Left lung (tissue), 10 donors: ENCODE measurements around the gene CSNK2A1. TPM values are rescaled to one million over a fixed set of nuclear protein-coding genes. Genes with fewer than 3 reads are reported as not detected.
"Not testable (repeated sequence)": the region's sequence is repeated elsewhere in the genome, so short reads cannot be mapped to it uniquely, and the experiment has no call there.

Source experiments
- ATAC-seq: fragments of 200-7000 bp; cut with Tn5 transposase; one replicate; pipeline ENCODE4 v1.9.1; 2020; ENCODE audit warnings: moderate library complexity
- DNase-seq, 4 donors: peaks; one replicate each; pipeline ENCODE4 v3.0.0-alpha.2; 2013 to 2020
- H3K27ac ChIP-seq, 2 donors: fragments of 200-600 bp; sonication (generic) in 1 of 2; one replicate each; pipeline versions ENCODE4 v1.5.0 to v1.8.0; 2020 to 2021
- H3K27me3 ChIP-seq, 2 donors: fragments of 200-600 bp; sonication (generic) in 1 of 2; one replicate each; pipeline versions ENCODE4 v1.5.0 to v1.8.0; 2020 to 2021
- H3K36me3 ChIP-seq, 2 donors: fragments of 200-600 bp; sonication (generic) in 1 of 2; one replicate each; pipeline versions ENCODE4 v1.5.0 to v1.8.0; 2020 to 2021
- H3K4me1 ChIP-seq, 2 donors: fragments of 200-600 bp; one replicate each; pipeline ENCODE4 v1.8.0; 2021
- H3K4me3 ChIP-seq, 2 donors: fragments of 200-600 bp; sonication (generic) in 1 of 2; one replicate each; pipeline versions ENCODE4 v1.5.0 to v1.8.0; 2020 to 2021; ENCODE audit warnings: mild to moderate bottlenecking in 1 of 2
- H3K9me3 ChIP-seq, 2 donors: fragments of 200-600 bp; sonication (generic) in 1 of 2; one replicate each; pipeline versions ENCODE4 v1.5.0 to v1.8.0; 2020 to 2021
- CTCF ChIP-seq, 2 donors: fragments of 200-600 bp; sonication (generic) in 1 of 2; IDR thresholded peaks; one replicate each; pipeline versions ENCODE4 v1.5.0 to v1.8.0; 2021; ENCODE audit warnings: antibody characterized with exemption in 2 of 2
- intact Hi-C, 2 donors: fragments of 100-400 bp; cut with DNase I; formaldehyde crosslinking; loops; one replicate each; pipeline versions ENCODE4 v1.11.2 to v1.14.2; 2022
- polyA plus RNA-seq, 6 donors: library from polyadenylated mRNA; unstranded; fragments of 120-200 nt; gene quantifications; one replicate each; pipeline ENCODE4 v1.2.1, GENCODE V29; 2013; ENCODE audit not compliant: insufficient read length in 6 of 6
- total RNA-seq, 2 donors: library from RNA; stranded (reverse); fragmentation: NEBNext Ultra II Directional; extraction: Animal tissue kit (Norgen Biotek cat#: 25700); gene quantifications; one replicate each; pipeline ENCODE4 v1.2.1, GENCODE V29; 2021
- donor health status: DM: no; HTN: yes; CAD: no.
- donor health status: DM: no; HTN: no; CAD: no.

Gene CSNK2A1
- total and polyA plus RNA-seq, 8 donors = 78.5 to 157 (median 133) TPM

- no peak for TF ChIP-seq CTCF (IDR thresholded peaks at IDR 0.05)
- H3K4me3 ChIP-seq = no peak overlapping the region
- no peak overlapping the region for H3K27ac ChIP-seq
- intact Hi-C loops = no loop called here
- ATAC-seq (no peak), DNase-seq (no peak)
- H3K4me1 ChIP-seq = peaks cover 8 to 31% of the 10 kb centered on the region in 2 donors
- H3K9me3 ChIP-seq = no peaks in the 10 kb centered on the region
- no peaks in the 10 kb centered on the region for H3K27me3 ChIP-seq
- no peaks in the 10 kb centered on the region for H3K36me3 ChIP-seq
Observed at GRCh38 chr20:454951-455350, 88.6 kb downstream of the CSNK2A1 start.

- DNase-seq, H3K27me3 ChIP-seq, H3K36me3 ChIP-seq, H3K4me1 ChIP-seq, H3K27ac ChIP-seq, ATAC-seq, H3K9me3 ChIP-seq, H3K4me3 ChIP-seq, intact Hi-C loops: not testable (repeated sequence)
Observed at GRCh38 chr20:452021-452420, 91.6 kb downstream of the CSNK2A1 start.

DNA sequence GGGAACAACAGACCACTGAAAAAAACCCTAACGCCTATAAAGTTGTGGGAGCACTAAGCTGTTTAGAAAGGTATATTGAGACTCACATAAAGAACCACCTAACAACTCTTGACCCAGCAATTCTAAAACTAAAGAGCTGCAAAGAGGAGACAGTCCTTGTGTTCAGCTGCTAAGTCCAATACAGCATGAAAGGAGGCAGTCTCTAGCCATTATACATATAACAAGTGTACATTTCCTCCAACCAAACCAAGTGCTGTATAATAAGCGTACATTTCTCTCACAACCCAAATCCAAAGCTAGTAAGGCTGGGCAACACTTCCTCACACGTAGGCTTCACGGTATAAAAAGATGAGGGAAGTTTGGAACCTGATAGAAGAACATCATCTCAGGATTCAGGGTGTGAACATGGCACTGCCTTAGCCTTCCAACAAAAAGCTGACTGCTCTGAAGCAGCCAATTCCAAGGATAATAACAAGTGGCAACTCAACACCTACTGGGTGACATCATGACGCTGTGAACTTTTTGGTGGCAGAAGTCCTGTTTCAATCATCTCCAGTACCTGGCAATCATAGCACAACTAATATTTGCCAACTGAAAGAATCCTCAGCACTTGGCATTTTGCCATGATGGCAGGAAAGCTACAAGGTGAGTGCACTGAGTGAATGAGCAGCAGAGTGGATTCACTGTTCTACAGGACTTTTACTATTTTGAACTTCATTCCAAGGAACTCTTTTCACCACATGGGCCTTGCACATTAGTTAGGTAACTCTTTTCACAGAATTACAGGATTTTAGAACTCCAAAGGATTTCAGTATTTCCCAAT lies 97.9 kb downstream of the CSNK2A1 start:
- intact Hi-C loops = no loop called here
- Histone ChIP-seq H3K36me3 (peaks cover 0 to 62% of the 10 kb centered on the region in 2 donors), H3K9me3 (no peaks in the 10 kb centered on the region), H3K4me3 (no peak overlapping the region), H3K4me1 (peaks cover 0 to 21% of the 10 kb centered on the region in 2 donors), H3K27ac (peak overlapping the region in 1 of 2 donors; percentile 23), H3K27me3 (no peaks in the 10 kb centered on the region)
- ATAC-seq (peak; percentile 72), DNase-seq (peak in 1 of 4 donors; percentile 41)
- TF ChIP-seq CTCF (IDR thresholded peaks at IDR 0.05) = no peak

DNA sequence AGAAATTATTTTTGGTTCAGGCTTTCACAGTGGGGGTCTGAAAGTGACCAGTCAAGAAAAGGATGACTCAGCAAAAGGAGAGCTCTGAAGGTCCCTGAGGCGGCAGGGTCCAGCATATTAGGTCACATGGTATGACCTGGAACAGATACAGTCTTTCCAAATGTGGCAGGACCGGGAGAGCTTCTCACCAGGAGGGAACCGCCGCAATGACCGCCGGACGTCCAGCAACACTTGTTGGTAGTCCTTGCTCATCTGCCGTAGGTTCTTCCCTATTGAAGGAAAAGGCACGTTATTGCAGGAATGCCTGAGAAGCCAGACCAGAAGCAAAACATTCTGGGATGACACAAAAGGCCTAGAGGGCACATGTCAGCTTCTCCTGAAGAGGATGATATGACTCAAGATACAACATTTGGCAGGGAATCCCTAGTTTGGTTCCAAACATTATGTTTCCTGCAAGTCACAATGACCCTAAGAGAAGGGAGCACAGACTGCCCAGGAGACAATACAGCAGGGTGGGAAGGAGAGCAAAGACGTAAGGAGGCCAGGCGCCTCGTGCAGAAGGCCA lies 98.6 kb downstream of the CSNK2A1 start:
- DNase-seq = no peak
- H3K36me3 ChIP-seq = peaks cover 0 to 70% of the 10 kb centered on the region in 2 donors
- no peaks in the 10 kb centered on the region for H3K27me3 ChIP-seq
- H3K4me3 ChIP-seq = no peak overlapping the region
- ATAC-seq = peak; percentile 41
- TF ChIP-seq CTCF (IDR thresholded peaks at IDR 0.05) = no peak
- H3K27ac ChIP-seq = peak overlapping the region in 1 of 2 donors; percentile 28
- no peaks in the 10 kb centered on the region for H3K9me3 ChIP-seq
- intact Hi-C loops = no loop called here
- H3K4me1 ChIP-seq = peaks cover 0 to 21% of the 10 kb centered on the region in 2 donors

DNA sequence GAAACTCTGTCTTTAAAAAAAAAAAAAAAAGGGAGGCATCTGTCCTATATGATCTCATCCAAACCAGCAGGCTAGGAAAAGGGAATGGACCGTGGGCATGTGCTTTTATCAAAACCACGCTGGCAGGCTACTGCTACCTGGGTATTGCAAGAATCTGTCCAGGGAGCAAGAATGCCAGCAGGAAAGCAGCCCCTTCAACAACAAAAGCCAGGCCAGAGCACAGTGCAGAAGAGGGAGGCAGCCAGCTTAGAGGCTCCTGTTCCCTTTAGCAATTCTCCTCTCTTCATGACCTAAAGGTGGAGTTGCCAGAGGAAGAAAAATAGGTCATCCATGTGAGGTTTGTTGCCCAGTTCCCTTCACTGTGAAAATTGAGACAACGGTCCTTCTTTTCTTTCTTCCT lies 99.5 kb downstream of the CSNK2A1 start:
- Histone ChIP-seq H3K9me3 (no peaks in the 10 kb centered on the region), H3K27me3 (no peaks in the 10 kb centered on the region), H3K4me1 (peaks cover 0 to 27% of the 10 kb centered on the region in 2 donors), H3K4me3 (no peak overlapping the region), H3K27ac (no peak overlapping the region), H3K36me3 (peaks cover 0 to 78% of the 10 kb centered on the region in 2 donors)
- ATAC-seq = no peak
- TF ChIP-seq CTCF (IDR thresholded peaks at IDR 0.05) = no peak
- no peak for DNase-seq
- intact Hi-C loops = no loop called here
